Memory B cell (primary cell): ENCODE results near the gene PDZD2.
"Not testable (repeated sequence)": the region's sequence is repeated elsewhere in the genome, so short reads cannot be mapped to it uniquely, and the experiment has no call there.

Source experiments
- ATAC-seq: fragments of 150-1000 bp; cut with Tn5 transposase; 2 replicates; pipeline ENCODE4 v1.10.0; 2021; ENCODE audit warnings: low read depth, mild to moderate bottlenecking, moderate library complexity
- DNase-seq, 2 donors: peaks; one replicate each; pipeline ENCODE4 v3.0.0; 2022; ENCODE audit warnings: low spot score in 2 of 2
- H3K27ac Mint-ChIP-seq: one replicate; pipeline ENCODE4 v1.8.0; 2022; ENCODE audit warnings: mild to moderate bottlenecking, moderate library complexity, mixed read lengths
- H3K27me3 Mint-ChIP-seq: one replicate; pipeline ENCODE4 v1.8.0; 2022; ENCODE audit warnings: mixed read lengths
- H3K36me3 Mint-ChIP-seq: one replicate; pipeline ENCODE4 v1.8.0; 2022; ENCODE audit warnings: mild to moderate bottlenecking, mixed read lengths
- H3K4me1 Mint-ChIP-seq: one replicate; pipeline ENCODE4 v1.8.0; 2022; ENCODE audit warnings: mixed read lengths
- H3K4me3 Mint-ChIP-seq: one replicate; pipeline ENCODE4 v1.8.0; 2022; ENCODE audit warnings: mild to moderate bottlenecking, moderate library complexity, mixed read lengths
- H3K9me3 Mint-ChIP-seq: one replicate; pipeline ENCODE4 v1.8.0; 2022; ENCODE audit warnings: mixed read lengths

PDZD2 gene

DNA sequence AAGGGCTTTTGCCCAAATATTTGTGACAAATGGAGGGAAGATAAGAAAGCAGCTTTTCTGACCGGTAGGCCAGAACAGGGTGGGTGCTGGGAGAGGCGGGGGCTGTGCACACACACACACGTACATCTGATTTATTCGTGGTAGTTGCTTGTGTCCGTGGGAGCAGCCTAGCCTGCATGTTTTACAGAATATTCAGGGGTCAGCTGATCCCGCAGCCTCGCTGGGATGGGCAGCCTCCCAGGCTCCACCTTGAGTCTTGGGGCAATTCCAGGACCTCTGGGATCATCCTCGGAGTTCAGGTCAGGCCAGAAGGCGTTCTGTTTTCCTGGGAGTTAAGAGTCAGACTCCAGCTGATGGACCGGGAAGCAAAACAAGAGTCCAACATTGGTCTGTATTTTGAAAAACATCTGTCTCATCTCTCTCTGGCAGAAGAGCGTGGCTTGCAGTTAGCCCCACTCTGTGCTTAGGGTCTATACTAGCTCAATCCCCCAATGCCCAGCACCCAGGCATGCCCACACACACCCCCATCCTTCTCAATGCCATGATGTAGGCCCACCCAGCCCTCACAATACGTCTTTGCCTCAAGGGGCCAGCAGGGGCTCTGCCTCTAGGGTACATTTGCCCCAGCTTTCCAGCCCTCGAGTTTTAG, 324.6 kb downstream of the PDZD2 start:
- Mint-ChIP-seq H3K36me3 (no peaks in the 10 kb centered on the region), H3K4me3 (no peak overlapping the region), H3K27me3 (peaks cover 9% of the 10 kb centered on the region), H3K4me1 (peaks cover 2% of the 10 kb centered on the region), H3K9me3 (no peaks in the 10 kb centered on the region), H3K27ac (no peak overlapping the region)
- ATAC-seq (no peak), DNase-seq (no peak)

DNA sequence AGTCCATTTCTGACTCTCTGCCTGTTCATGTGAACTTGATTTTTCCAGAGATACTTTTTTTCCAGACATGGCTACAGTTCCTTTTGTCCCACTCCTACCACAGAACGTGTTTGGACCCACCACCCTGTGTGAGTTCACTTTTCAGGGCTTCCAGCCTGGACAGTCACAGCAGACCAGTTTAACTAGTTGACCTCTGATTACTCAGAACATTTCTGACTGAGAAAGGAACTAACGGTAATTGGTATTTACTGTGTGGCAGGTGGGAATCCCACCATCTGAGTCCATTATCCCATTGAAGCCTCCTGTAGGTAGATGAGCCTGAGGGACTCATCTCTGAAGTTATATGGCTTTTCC, 325.1 kb downstream of the PDZD2 start:
- DNase-seq (no peak), ATAC-seq (no peak)
- Mint-ChIP-seq H3K36me3 (no peaks in the 10 kb centered on the region), H3K4me1 (peaks cover 2% of the 10 kb centered on the region), H3K9me3 (no peaks in the 10 kb centered on the region), H3K27ac (no peak overlapping the region), H3K27me3 (peaks cover 9% of the 10 kb centered on the region), H3K4me3 (no peak overlapping the region)

DNA sequence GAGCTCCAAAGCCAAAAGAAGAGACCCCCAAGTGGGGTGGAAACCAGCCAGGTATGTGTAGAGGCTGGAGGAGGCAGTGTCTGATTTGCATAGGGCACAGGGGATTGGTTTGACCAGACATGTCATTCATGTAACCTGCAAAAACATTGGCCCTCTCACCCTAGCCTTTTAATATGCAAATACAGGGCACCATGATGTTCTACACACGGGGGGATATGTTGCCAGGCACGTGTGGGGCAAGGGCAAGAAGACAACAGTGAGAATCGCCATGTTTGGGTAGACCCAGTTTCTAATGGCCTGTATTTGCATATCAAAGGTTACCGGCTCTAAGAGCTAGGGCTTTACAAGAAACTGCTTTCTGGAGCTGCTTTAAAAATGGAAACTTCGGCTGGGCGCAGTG, 326.3 kb downstream of the PDZD2 start:
- H3K36me3 Mint-ChIP-seq, result no peaks in the 10 kb centered on the region
- ATAC-seq, result no peak
- DNase-seq, result no peak
- H3K27ac Mint-ChIP-seq, result no peak overlapping the region
- H3K4me3 Mint-ChIP-seq, result no peak overlapping the region
- peaks cover 1% of the 10 kb centered on the region for H3K9me3 Mint-ChIP-seq
- H3K27me3 Mint-ChIP-seq, result peaks cover 9% of the 10 kb centered on the region
- peaks cover 2% of the 10 kb centered on the region for H3K4me1 Mint-ChIP-seq

DNA sequence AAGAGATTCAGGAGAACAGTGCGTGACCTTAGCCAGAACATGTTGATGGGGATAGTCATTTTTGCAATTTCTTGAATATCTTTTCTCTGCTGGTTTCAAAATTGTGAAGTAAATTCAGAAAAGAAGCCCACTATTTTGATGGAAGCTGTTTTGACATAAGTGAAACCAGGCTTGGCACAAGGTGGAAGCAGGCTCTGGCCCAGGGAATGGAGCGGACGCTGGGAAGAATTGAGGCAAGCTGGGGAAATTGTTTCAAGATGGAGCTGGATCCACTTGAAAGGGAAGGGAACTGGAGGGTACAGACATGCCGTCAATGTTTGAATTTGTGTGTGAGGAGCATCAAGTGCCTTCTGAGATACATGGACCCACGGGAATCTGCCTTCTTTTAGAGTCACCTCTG, 328.0 kb downstream of the PDZD2 start:
- peaks cover 6% of the 10 kb centered on the region for H3K27me3 Mint-ChIP-seq
- ATAC-seq, result no peak
- H3K36me3 Mint-ChIP-seq, result no peaks in the 10 kb centered on the region
- peaks cover 2% of the 10 kb centered on the region for H3K4me1 Mint-ChIP-seq
- H3K4me3 Mint-ChIP-seq, result no peak overlapping the region
- H3K27ac Mint-ChIP-seq, result no peak overlapping the region
- H3K9me3 Mint-ChIP-seq, result peaks cover 1% of the 10 kb centered on the region
- no peak for DNase-seq

DNA sequence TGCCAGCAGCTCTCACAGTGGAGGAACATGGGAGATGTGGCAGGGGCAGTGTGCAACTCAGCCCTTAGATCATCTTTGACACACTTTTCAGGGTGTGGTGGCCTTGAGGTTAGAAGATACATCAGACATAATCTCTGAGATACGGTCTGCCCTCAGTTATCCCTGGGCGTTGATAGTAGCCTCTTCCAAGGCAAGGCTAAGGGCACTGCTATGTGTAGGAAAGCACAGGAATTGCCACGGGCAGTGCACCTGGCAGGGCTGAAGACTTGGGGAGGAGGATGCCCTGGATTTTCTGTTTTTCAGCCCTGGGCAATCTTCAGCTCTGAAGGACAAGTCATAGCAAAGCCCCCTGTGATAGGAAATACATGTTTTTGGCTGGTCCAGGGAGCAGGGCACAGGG, 328.5 kb downstream of the PDZD2 start:
- Mint-ChIP-seq H3K27me3 (peaks cover 6% of the 10 kb centered on the region), H3K4me1 (peaks cover 2% of the 10 kb centered on the region)
- ATAC-seq, result no peak

DNA sequence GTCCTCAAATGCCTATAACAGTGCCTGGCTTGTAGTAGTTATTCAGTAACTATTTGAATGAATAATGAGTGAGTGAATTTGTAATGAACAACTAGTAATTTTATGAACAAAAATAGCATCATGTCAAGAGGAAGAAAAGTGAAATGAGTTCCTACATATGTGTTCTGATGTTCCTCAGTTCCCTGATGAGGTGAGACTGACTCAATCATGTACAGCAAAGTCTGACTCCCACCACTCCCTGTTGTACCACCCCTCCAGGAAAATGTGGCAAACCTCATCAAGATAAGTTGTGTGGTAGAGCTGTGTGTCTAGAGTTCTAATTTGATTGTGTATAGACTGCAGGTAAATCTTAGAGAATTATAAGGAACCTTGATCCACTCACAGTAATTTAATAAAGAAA, 333.6 kb downstream of the PDZD2 start:
- ATAC-seq, result no peak
- no peak overlapping the region for H3K4me3 Mint-ChIP-seq

More for the DNA sequence above, 328.5 kb downstream of the PDZD2 start:
- DNase-seq, result no peak
- Mint-ChIP-seq H3K27ac (no peak overlapping the region), H3K4me3 (no peak overlapping the region), H3K9me3 (peaks cover 1% of the 10 kb centered on the region), H3K36me3 (no peaks in the 10 kb centered on the region)

DNA sequence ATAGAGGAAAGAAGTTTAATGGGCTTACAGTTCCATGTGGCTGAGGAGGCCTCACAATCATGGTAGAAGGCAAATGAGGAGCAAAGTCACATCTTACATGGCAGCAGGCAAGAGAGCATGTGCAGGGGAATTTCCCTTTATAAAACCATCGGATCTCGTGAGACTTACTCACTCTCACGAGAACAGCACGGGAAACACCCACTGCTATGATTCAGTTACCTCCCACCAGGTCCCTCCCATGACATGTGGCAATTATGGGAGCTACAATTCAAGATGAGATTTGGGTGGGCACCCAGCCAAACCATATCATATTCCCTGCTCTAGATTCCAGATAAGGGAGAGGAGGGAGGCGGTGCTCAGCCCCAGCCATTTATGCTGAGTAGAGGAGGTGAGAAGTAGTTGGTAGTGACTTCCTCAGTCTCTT, 336.3 kb downstream of the PDZD2 start:
- not testable (repeated sequence) for H3K36me3 Mint-ChIP-seq, H3K4me1 Mint-ChIP-seq, ATAC-seq, H3K9me3 Mint-ChIP-seq, H3K4me3 Mint-ChIP-seq, DNase-seq, H3K27ac Mint-ChIP-seq, H3K27me3 Mint-ChIP-seq

More for the DNA sequence above, 333.6 kb downstream of the PDZD2 start:
- peaks cover 3% of the 10 kb centered on the region for H3K9me3 Mint-ChIP-seq
- H3K4me1 Mint-ChIP-seq, result peaks cover 8% of the 10 kb centered on the region
- H3K27me3 Mint-ChIP-seq, result no peaks in the 10 kb centered on the region
- H3K36me3 Mint-ChIP-seq, result no peaks in the 10 kb centered on the region
- H3K27ac Mint-ChIP-seq, result no peak overlapping the region
- no peak for DNase-seq

DNA sequence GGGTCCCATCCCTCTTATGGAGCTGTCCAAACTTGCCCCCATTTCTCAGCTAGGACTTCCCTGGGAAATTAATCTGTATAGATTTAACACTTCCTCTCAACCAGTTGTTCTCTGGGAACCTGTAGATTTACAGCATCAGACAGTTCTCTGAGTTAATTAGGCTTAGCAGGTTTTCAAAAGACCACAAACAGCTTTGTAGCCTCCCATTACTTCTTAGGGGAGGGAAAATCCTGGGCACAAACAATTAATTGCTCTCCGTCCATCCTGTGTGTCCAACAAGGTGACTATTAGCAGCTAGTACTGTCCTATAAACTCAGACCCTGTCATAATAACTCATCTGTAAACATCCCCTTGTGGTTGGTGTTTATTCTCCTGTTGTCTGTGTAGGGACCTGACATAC, 337.2 kb downstream of the PDZD2 start:
- peaks cover 1% of the 10 kb centered on the region for H3K9me3 Mint-ChIP-seq
- no peak overlapping the region for H3K4me3 Mint-ChIP-seq
- no peaks in the 10 kb centered on the region for H3K36me3 Mint-ChIP-seq
- H3K27me3 Mint-ChIP-seq, result no peaks in the 10 kb centered on the region
- no peak for DNase-seq
- ATAC-seq, result no peak
- H3K4me1 Mint-ChIP-seq, result peaks cover 8% of the 10 kb centered on the region
- H3K27ac Mint-ChIP-seq, result no peak overlapping the region

DNA sequence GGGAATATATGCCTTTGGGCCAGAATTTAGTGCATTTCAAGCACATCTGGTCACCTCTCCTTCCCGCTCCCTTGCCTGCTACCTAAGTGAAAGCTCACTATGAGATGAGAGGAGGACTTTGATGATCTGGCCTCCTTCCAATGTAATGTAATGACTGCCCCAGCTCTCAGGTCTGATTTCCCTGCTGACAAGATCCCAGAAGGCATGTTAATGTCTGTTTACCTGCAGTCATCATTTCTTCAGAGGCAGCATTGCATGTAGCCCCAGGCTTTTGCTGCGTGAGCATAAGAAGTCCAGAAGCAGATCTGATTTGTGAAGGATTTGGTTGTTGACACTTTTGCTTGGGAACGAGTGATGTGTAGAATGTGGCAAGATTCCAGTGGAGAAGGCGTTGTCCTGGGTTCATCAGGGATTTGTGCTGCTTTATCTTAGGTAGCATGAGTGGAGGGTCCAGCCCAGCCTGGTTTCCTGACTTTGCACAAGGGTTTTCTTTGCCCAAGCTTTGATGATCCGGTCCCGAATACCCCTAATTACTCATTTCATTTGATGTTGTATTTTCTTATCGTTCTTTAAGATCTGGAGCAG, 342.5 kb downstream of the PDZD2 start:
- no peak for ATAC-seq
- Mint-ChIP-seq H3K27ac (no peak overlapping the region), H3K36me3 (no peaks in the 10 kb centered on the region), H3K27me3 (peaks cover 4% of the 10 kb centered on the region), H3K4me1 (no peaks in the 10 kb centered on the region), H3K9me3 (no peaks in the 10 kb centered on the region), H3K4me3 (no peak overlapping the region)
- no peak for DNase-seq

DNA sequence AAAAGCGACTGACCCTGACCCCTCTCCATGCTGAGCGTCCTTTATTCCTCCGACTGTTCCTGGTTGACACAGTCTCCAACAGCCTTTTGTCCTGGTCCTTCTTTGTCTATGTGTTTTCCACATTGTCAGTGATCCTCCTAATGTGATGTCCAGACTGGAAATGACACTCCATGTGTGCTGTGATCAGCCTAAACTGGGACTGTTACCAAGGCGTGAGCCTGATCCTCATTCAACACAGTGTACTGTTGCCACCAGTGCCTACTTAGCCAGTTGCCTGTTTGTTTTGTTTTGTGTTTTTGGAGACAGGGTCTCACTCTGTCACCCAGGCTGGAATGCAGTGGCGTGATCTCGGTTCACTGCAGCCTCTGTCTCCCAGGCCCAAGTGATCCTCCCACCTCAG, 343.1 kb downstream of the PDZD2 start:
- Mint-ChIP-seq H3K4me1 (no peaks in the 10 kb centered on the region), H3K9me3 (no peaks in the 10 kb centered on the region), H3K27me3 (peaks cover 4% of the 10 kb centered on the region), H3K27ac (no peak overlapping the region), H3K4me3 (no peak overlapping the region), H3K36me3 (no peaks in the 10 kb centered on the region)
- no peak for DNase-seq
- no peak for ATAC-seq

DNA sequence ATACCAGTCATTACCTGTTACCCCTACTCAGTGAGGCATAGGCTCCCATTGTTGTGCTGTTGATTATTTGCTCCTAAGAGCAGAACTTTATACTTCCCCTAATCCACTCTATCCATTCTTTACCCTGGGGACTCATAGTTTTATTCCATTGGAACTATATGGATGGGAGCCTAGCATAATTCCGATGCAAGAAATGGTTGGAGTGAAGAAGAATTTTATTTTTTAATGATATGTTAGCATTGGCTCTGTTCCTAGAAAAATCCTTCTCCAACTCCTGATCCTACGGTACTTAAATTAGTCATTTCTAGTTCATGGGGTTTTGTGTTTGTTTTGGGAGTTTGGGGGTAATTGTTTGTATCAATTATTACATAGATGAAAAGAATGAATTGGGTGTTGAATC, 343.7 kb downstream of the PDZD2 start:
- H3K27me3 Mint-ChIP-seq, result peaks cover 4% of the 10 kb centered on the region
- no peaks in the 10 kb centered on the region for H3K4me1 Mint-ChIP-seq
- DNase-seq, result no peak
- no peak overlapping the region for H3K27ac Mint-ChIP-seq
- no peaks in the 10 kb centered on the region for H3K36me3 Mint-ChIP-seq
- no peak for ATAC-seq
- no peak overlapping the region for H3K4me3 Mint-ChIP-seq
- no peaks in the 10 kb centered on the region for H3K9me3 Mint-ChIP-seq

DNA sequence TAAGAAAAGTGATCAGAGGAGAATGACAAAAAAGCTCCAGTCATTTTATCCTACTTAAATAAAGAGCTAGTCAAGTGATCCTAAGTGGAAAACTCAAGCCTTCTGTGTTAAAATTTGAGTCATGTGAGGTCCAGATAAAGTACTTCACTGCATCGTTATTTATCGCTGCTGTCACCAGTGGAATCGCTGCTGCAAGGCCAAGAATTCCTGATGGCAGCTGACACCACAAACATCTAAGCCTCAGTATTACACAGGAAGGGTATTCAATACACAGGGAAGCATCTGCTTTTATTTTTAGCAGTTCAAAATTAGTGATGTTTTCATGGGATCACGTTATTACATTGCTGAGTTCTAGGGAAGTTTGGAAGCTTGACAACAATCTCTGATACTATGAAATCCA, 344.9 kb downstream of the PDZD2 start:
- Mint-ChIP-seq H3K4me1 (no peaks in the 10 kb centered on the region), H3K27me3 (peaks cover 8% of the 10 kb centered on the region), H3K36me3 (peaks cover 3% of the 10 kb centered on the region), H3K4me3 (no peak overlapping the region), H3K27ac (no peak overlapping the region), H3K9me3 (peaks cover 4% of the 10 kb centered on the region)
- ATAC-seq, result no peak
- DNase-seq, result no peak

DNA sequence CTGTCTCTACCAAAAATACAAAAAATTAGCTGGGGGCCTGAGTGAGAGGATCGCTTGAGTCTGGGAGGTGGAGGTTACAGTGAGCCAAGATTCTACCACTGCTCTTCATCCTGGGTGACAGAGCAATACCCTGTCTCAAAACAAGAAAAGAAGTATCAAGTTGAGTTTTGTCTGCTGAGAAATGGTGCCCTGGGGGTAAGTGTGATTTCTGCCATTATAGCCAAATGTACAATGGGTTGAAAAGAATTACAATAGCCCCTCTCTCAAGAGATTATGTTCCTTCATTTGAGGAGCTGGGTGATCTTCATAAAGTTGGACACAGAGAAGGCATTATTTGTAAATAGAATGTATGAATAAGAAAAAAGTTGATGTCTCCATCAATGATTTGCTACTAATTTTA, 345.8 kb downstream of the PDZD2 start:
- no peak for ATAC-seq
- Mint-ChIP-seq H3K27ac (no peak overlapping the region), H3K27me3 (peaks cover 8% of the 10 kb centered on the region), H3K36me3 (peaks cover 3% of the 10 kb centered on the region), H3K9me3 (peaks cover 4% of the 10 kb centered on the region), H3K4me3 (no peak overlapping the region), H3K4me1 (no peaks in the 10 kb centered on the region)
- no peak for DNase-seq

DNA sequence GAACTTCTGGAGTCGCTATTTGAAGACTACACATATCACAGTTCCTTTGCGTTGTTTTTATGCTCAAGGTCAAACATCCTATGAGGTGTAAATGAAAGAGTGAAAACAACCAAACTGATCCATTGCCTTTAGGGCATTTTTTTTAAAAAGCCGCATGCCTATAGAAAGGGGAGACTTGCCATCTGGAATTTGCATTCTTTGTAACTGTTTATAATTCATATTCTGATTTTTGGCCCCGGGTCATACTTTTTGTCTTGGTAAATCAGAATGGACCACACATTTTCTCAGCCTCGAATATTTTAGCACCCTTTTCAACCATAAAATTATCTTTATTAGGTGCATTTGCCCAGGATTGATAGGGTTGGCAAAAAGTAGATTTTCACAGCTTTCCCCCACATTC, 347.2 kb downstream of the PDZD2 start:
- no peak for DNase-seq
- Mint-ChIP-seq H3K4me1 (no peaks in the 10 kb centered on the region), H3K9me3 (peaks cover 4% of the 10 kb centered on the region), H3K27me3 (peaks cover 13% of the 10 kb centered on the region), H3K4me3 (no peak overlapping the region), H3K36me3 (peaks cover 3% of the 10 kb centered on the region), H3K27ac (no peak overlapping the region)
- no peak for ATAC-seq

DNA sequence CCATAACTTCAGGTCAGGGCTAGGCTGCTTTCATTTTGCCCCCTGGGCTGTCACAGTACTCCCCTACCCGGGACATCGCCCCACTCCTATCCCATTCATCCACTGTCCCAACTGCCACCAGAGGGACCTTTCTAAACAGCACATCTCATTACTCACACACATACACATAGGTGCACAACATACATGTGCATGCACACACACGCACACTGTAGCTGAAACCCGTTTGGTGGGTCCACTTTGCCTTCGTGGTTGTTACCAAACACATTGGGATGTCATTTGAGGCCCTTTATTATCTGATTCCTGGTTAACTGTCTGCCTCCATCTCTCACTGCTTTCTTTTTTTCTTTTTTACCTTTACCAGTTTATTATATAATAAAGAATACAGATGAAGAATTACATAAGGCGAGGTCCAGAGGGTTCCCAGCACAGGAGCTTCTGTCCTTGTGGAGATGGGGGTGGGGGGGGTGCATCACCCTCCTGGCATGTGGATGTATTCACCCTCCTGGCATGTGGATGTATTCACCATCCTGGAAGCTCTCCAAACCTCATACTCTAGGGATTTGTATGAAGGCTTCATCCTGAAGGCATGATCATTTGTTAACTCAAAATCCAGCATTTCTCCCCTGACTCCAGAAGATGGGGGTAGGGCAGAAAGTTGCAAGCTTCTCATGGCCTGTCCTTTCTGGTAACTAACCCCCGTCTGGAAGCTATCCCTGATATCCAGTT, 349.2 kb downstream of the PDZD2 start:
- H3K9me3 Mint-ChIP-seq, result peaks cover 4% of the 10 kb centered on the region
- H3K27ac Mint-ChIP-seq, result no peak overlapping the region
- H3K27me3 Mint-ChIP-seq, result peaks cover 11% of the 10 kb centered on the region
- no peak overlapping the region for H3K4me3 Mint-ChIP-seq
- no peaks in the 10 kb centered on the region for H3K4me1 Mint-ChIP-seq
- DNase-seq (no peak), ATAC-seq (no peak)
- peaks cover 3% of the 10 kb centered on the region for H3K36me3 Mint-ChIP-seq
